Stimulated activated CD8-positive, alpha-beta memory T cell treated with anti-CD3 and anti-CD28 coated beads, Interleukin-15, amount 100 ng/mL, for 4 hours (primary cell): ENCODE data around the gene PCDHB3.
"Not testable (repeated sequence)": the region's sequence is repeated elsewhere in the genome, so short reads cannot be mapped to it uniquely, and the experiment has no call there.

Source experiments
- DNase-seq, 2 donors: peaks; one replicate each; pipeline ENCODE4 v3.0.0-alpha.2; 2020; ENCODE audit warnings: low read depth in 2 of 2

The PCDHB3 gene

DNA sequence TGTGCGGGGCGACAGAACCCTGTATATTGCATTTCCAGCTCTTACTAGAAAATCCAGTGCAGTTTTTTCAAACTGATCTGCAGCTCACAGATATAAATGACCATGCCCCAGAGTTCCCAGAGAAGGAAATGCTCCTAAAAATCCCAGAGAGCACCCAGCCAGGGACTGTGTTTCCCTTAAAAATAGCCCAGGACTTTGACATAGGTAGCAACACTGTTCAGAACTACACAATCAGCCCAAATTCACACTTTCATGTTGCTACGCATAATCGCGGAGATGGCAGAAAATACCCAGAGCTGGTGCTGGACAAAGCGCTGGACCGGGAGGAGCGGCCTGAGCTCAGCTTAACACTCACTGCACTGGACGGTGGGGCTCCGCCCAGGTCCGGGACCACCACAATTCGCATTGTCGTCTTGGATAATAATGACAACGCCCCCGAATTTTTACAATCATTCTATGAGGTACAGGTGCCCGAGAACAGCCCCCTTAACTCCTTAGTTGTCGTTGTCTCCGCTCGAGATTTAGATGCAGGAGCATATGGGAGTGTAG lies 35.5 kb downstream of the PCDHB3 start:
- no peak for DNase-seq

DNA sequence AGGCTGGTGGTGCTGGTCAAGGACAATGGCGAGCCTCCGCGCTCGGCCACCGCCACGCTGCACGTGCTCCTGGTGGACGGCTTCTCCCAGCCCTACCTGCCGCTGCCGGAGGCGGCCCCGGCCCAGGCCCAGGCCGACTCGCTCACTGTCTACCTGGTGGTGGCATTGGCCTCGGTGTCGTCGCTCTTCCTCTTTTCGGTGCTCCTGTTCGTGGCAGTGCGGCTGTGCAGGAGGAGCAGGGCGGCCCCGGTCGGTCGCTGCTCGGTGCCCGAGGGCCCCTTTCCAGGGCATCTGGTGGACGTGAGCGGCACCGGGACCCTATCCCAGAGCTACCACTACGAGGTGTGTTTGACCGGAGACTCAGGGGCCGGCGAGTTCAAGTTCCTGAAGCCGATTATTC lies 37.1 kb downstream of the PCDHB3 start:
- DNase-seq: not testable (repeated sequence)

DNA sequence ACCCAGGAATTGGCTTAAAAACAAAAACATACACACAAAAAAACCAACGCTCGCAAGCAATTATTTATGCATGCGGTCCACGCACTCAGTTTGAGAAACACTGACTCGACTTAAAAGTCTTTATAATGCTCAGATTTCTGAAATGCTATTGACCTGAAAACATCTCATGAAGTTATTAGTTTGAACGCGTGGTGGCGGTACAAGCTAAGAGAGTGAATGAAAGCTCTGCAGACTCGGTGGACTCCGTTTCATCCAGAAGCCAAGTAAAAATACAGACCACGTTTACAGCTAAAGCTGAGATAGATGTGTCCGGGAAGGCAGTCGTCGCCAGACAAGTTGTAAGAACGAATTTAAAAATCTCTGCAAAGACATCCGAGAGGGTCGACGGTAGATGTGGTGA lies 49.5 kb downstream of the PCDHB3 start, which contains the start of gene PCDHB6:
PCDHB6 (plus strand) TSS at position 246 of the 400 bp plus-strand sequence. CDS start 201 bp downstream, outside the sequence.
- no peak for DNase-seq

DNA sequence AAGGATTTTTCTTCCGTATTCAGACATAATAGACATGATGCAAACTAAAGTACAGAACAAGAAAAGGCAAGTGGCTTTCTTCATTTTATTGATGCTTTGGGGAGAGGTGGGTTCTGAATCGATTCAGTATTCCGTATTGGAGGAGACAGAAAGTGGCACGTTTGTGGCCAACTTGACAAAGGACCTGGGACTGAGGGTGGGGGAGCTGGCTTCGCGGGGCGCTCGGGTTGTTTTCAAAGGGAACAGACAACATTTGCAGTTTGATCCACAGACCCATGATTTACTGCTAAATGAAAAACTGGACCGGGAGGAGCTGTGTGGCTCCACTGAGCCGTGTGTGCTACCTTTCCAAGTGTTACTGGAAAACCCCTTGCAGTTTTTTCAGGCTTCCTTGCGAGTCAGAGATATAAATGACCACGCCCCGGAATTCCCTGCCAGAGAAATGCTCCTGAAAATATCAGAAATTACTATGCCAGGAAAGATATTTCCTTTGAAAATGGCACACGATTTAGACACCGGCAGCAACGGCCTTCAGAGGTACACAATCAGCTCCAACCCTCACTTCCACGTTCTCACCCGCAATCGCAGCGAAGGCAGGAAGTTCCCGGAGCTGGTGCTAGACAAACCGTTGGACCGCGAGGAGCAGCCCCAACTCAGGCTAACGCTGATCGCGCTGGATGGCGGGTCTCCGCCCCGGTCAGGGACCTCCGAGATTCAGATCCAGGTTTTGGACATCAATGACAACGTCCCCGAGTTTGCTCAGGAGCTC lies 50.1 kb downstream of the PCDHB3 start:
- no peak for DNase-seq

DNA sequence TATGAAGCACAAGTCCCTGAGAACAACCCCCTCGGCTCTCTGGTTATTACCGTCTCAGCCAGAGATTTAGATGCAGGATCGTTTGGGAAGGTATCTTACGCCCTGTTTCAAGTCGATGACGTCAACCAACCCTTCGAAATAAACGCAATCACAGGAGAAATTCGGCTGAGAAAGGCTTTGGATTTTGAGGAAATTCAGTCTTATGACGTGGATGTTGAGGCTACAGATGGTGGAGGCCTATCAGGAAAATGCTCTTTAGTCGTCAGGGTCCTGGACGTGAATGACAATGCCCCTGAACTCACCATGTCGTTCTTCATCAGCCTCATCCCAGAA lies 50.7 kb downstream of the PCDHB3 start:
- DNase-seq: no peak

DNA sequence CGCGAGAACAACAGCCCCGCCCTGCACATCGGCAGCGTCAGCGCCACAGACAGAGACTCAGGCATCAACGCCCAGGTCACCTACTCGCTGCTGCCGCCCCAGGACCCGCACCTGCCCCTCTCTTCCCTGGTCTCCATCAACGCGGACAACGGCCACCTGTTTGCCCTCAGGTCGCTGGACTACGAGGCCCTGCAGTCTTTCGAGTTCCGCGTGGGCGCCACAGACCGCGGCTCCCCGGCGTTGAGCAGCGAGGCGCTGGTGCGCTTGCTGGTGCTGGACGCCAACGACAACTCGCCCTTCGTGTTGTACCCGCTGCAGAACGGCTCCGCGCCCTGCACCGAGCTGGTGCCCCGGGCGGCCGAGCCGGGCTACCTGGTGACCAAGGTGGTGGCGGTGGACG lies 51.4 kb downstream of the PCDHB3 start:
- not testable (repeated sequence) for DNase-seq

DNA sequence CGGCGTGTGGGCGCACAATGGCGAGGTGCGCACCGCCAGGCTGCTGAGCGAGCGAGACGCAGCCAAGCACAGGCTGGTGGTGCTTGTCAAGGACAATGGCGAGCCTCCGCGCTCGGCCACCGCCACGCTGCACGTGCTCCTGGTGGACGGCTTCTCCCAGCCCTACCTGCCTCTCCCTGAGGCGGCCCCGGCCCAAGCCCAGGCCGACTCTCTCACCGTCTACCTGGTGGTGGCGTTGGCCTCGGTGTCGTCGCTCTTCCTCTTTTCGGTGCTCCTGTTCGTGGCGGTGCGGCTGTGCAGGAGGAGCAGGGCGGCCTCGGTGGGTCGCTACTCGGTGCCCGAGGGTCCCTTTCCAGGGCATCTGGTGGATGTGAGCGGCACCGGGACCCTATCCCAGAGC lies 51.8 kb downstream of the PCDHB3 start:
- not testable (repeated sequence) for DNase-seq
